ENCODE data around the gene PRRG2. TPM values are rescaled to one million over a fixed set of nuclear protein-coding genes. Genes with fewer than 3 reads are reported as not detected.
A peak's percentile ranks its signal among the peaks of the same experiment; 100 is the strongest.

PRRG2 gene
- total and polyA plus RNA-seq, 2 of the 13 experiments (the other 11 are each of a cell fraction or from before 2014, with no cell fraction given): 0.66 to 0.82 TPM

- Histone ChIP-seq H3K36me3 (replicated peaks in 1 of 2; ENCODE audit: control insufficient read depth in 1 of 2, insufficient read depth in 2 of 2, low read length in 2 of 2) (peaks cover 7 to 44% of the 10 kb centered on the region in 2 experiments; a peak in 4 of 5 replicates), H3K9me3 (ENCODE audit: low read length) (no peaks in the 10 kb centered on the region), H3K4me1 (ENCODE audit: insufficient read depth, low read length) (peaks cover 15% of the 10 kb centered on the region), H3K9ac (ENCODE audit: insufficient read depth, low read depth, low read length) (no peak overlapping the region), H3K79me2 (ENCODE audit: insufficient read depth, low read length) (peaks cover 9% of the 10 kb centered on the region), H2AFZ (ENCODE audit: low read length) (no peak overlapping the region), H3K4me3 (replicated peaks in 1 of 3; ENCODE audit: insufficient read depth in 1 of 3, low read depth in 2 of 3, low read length in 3 of 3) (no peak overlapping the region), H3K4me2 (ENCODE audit: low read depth, low read length) (no peak overlapping the region), H4K20me1 (ENCODE audit: insufficient read depth, low read length) (0 out of 2 replicates have a peak, but pooled peaks cover 5% of the 10 kb centered on the region), H3K27me3 (ENCODE audit: control insufficient read depth in 1 of 2, insufficient read depth in 2 of 2, low read length in 2 of 2) (no peaks in the 10 kb centered on the region), H3K27ac (ENCODE audit: extremely low read length, insufficient read depth, low read length) (no peak overlapping the region)
- FAIRE-seq (no peak), DNase-seq (ENCODE audit: low spot score) (no peak), ATAC-seq (no peak)
- in situ Hi-C loops (cut with HindIII; ENCODE audit: extremely low pct_ligation_motif_present, low pct_unique_long_range_greater_than_20kb): loop anchor here (10.0 kb wide), 1 partner anchor 78 kb away; the partner anchor contains the start of gene PRMT1
- ChIA-PET POLR2A (interaction anchor here (0.9 kb wide), 1 partner anchor 45 kb away, joined by 4 read pairs; the partner anchor contains the start of gene SCAF1), CTCF (ENCODE audit: low intra/inter-chr PET ratio, low total read pairs) (interaction anchor here (0.7 kb wide), 1 partner anchor 75 kb away, joined by 3 read pairs; no protein-coding TSS in a partner anchor)
- no TSS peak for BruUV-seq (replicated peaks)
- intact Hi-C loops (cut with micrococcal nuclease; ENCODE audit: unreplicated experiment): no loop called here
- TF ChIP-seq RBFOX2 (IDR thresholded peaks at IDR 0.05; ENCODE audit: low read depth, low read length): peak; percentile 47; the same call in 1 of the 2 replicates
- TF ChIP-seq ZBTB33 (CRISPR knock-in tag; IDR thresholded peaks at IDR 0.05): peak; percentile 86
- TF ChIP-seq AGO2 (optimal IDR thresholded peaks at IDR 0.05; ENCODE audit: low read depth, low read length): peak; percentile 56
- no peak for TF ChIP-seq THAP8 (CRISPR knock-in tag; IDR thresholded peaks at IDR 0.05; ENCODE audit: borderline replicate concordance)
- 96% methylated on average over 54 of the region's 65 CpGs for WGBS (ENCODE audit: low lambda C conversion rate)
Observed at GRCh38 chr19:49596954-49597702, 16.0 kb downstream of the PRRG2 start.

Data from HepG2 (cell line).